Activated T-cell treated with anti-CD3 and anti-CD28 coated beads, Interleukin-2, amount 50 U/mL, for 24 hours (primary cell): ENCODE data around the gene CDYL.
"Not testable (repeated sequence)": the region's sequence is repeated elsewhere in the genome, so short reads cannot be mapped to it uniquely, and the experiment has no call there.

Source experiments
- DNase-seq: peaks from one replicate; pipeline ENCODE4 v3.0.0-alpha.2; 2020
- H3K27ac Mint-ChIP-seq: 2 replicates; pipeline ENCODE4 v1.8.0; 2020; ENCODE audit warnings: mild to moderate bottlenecking, mixed read lengths
- H3K27me3 Mint-ChIP-seq: 2 replicates; pipeline ENCODE4 v1.8.0; 2020; ENCODE audit warnings: mixed read lengths
- H3K36me3 Mint-ChIP-seq: 2 replicates; pipeline ENCODE4 v1.8.0; 2020; ENCODE audit warnings: low read depth, mixed read lengths
- H3K4me1 Mint-ChIP-seq: 2 replicates; pipeline ENCODE4 v1.8.0; 2020; ENCODE audit warnings: low read depth, mixed read lengths
- H3K4me3 Mint-ChIP-seq: 2 replicates; pipeline ENCODE4 v1.8.0; 2020; ENCODE audit warnings: mild to moderate bottlenecking, moderate library complexity, mixed read lengths
- H3K9me3 Mint-ChIP-seq: 2 replicates; pipeline ENCODE4 v1.8.0; 2020; ENCODE audit warnings: mixed read lengths

CDYL gene

DNA sequence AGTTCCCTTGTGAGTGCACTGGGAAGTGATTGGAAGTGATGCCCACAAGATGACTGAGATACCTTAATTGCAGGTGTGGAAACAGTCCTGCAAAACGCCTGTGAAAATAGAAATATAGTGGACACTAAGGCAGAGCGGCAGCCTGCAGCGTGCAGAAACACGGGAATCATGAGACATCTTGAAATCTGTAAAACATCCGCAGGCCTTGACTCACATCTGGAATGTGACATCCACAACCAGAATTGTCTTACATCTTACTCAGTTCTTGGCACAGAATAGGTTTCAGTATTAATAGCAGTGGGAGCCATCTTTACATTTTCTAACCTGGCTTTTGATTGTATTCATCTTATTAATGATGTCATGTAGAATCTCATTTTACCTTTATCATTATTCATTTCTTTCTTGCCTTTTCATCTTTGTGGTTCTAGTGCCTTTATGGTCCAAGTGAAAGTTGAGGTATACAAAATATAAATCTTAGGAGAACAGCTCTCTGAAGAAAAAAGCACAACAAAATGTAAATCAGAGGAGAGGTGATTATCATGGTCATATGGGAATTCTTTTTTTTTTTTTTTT, 44.6 kb downstream of the CDYL start:
- DNase-seq = no peak
- peaks cover 29% of the 10 kb centered on the region for H3K36me3 Mint-ChIP-seq
- peaks cover 16% of the 10 kb centered on the region for H3K9me3 Mint-ChIP-seq
- H3K27ac Mint-ChIP-seq = peak overlapping the region; percentile 50
- H3K4me1 Mint-ChIP-seq = peaks cover 55% of the 10 kb centered on the region
- H3K4me3 Mint-ChIP-seq = no peak overlapping the region
- H3K27me3 Mint-ChIP-seq = no peaks in the 10 kb centered on the region

- no peaks in the 10 kb centered on the region for H3K27me3 Mint-ChIP-seq
- no peak for DNase-seq
- H3K4me1 Mint-ChIP-seq = peaks cover 48% of the 10 kb centered on the region
- no peak overlapping the region for H3K4me3 Mint-ChIP-seq
- peaks cover 28% of the 10 kb centered on the region for H3K9me3 Mint-ChIP-seq
- H3K27ac Mint-ChIP-seq = no peak overlapping the region
- peaks cover 39% of the 10 kb centered on the region for H3K36me3 Mint-ChIP-seq
Measured at GRCh38 chr6:4822476-4822875, 46.3 kb downstream of the CDYL start.

- H3K27ac Mint-ChIP-seq = no peak overlapping the region
- peaks cover 51% of the 10 kb centered on the region for H3K36me3 Mint-ChIP-seq
- H3K27me3 Mint-ChIP-seq = no peaks in the 10 kb centered on the region
- peaks cover 10% of the 10 kb centered on the region for H3K4me1 Mint-ChIP-seq
- no peak for DNase-seq
- H3K4me3 Mint-ChIP-seq = no peak overlapping the region
- peaks cover 33% of the 10 kb centered on the region for H3K9me3 Mint-ChIP-seq
Measured at GRCh38 chr6:4828187-4828698, 52.0 kb downstream of the CDYL start.

DNA sequence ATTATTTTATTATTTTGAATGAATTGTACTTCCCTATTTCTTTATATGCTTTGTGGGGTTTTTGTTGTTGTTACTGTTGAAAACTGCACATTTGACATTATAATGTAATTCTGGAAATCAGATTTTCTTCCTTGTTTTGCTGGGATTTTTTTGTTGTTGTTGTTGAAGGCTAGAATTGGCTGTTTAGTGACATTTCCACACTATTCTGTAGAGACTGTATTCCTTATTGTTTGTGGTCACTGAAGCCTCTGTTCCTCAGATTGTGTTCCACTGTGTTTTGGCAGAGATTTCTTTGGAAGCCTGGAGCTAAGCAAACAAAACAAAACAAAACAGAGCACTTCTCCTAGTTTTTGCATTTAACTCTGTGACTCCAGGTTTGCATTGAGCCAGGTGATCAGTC, 52.9 kb downstream of the CDYL start:
- no peak overlapping the region for H3K27ac Mint-ChIP-seq
- H3K27me3 Mint-ChIP-seq = no peaks in the 10 kb centered on the region
- H3K4me3 Mint-ChIP-seq = no peak overlapping the region
- peaks cover 30% of the 10 kb centered on the region for H3K9me3 Mint-ChIP-seq
- DNase-seq = no peak
- H3K36me3 Mint-ChIP-seq = peaks cover 43% of the 10 kb centered on the region
- H3K4me1 Mint-ChIP-seq = peaks cover 7% of the 10 kb centered on the region

DNA sequence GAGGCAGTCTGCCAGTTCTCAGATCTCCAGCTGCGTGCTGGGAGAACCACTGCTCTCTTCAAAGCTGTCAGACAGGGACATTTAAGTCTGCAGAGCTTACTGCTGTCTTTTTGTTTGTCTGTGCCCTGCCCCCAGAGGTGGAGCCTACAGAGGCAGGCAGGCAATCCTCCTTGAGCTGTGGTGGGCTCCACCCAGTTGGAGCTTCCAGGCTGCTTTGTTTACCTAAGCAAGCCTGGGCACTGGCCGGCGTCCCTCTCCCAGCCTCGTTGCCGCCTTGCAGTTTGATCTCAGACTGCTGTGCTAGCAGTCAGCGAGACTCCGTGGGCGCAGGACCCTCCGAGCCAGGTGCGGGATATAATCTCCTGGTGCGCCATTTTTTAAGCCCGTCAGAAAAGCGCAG, 59.3 kb downstream of the CDYL start:
- DNase-seq, H3K4me3 Mint-ChIP-seq, H3K27me3 Mint-ChIP-seq, H3K27ac Mint-ChIP-seq: not testable (repeated sequence)
- Mint-ChIP-seq H3K36me3 (peaks cover 56% of the 10 kb centered on the region), H3K4me1 (peaks cover 15% of the 10 kb centered on the region), H3K9me3 (peaks cover 30% of the 10 kb centered on the region)

GRCh38 chr6:4840169-4840568, 64.0 kb downstream of the CDYL start:
- H3K27me3 Mint-ChIP-seq = no peaks in the 10 kb centered on the region
- no peak overlapping the region for H3K27ac Mint-ChIP-seq
- H3K36me3 Mint-ChIP-seq = peaks cover 80% of the 10 kb centered on the region
- H3K9me3 Mint-ChIP-seq = peaks cover 62% of the 10 kb centered on the region
- H3K4me1 Mint-ChIP-seq = peaks cover 45% of the 10 kb centered on the region
- no peak for DNase-seq
- no peak overlapping the region for H3K4me3 Mint-ChIP-seq

DNA sequence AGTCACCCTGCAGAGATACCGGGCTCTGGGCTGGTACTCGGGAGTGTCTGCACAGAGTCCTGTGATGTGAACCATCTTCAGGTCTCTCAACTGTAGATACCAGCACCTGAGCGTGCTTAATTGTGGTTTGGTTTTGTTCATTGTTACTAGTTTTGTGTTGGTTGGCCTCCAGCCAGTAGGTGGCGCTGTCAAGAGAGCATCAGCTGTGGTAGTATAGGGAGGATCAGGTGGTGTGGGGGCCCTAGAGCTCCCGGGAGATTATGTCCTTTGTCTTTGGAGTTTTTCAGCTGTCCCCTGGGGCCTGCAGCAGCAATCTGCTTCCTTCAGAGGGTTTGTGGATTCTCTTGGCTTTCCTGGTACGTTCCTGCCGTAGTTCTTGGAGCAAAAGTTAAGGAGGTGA, 67.9 kb downstream of the CDYL start:
- Mint-ChIP-seq H3K36me3 (peaks cover 51% of the 10 kb centered on the region), H3K4me3 (no peak overlapping the region), H3K27me3 (no peaks in the 10 kb centered on the region), H3K27ac (no peak overlapping the region), H3K4me1 (peaks cover 67% of the 10 kb centered on the region), H3K9me3 (peaks cover 47% of the 10 kb centered on the region)
- no peak for DNase-seq

DNA sequence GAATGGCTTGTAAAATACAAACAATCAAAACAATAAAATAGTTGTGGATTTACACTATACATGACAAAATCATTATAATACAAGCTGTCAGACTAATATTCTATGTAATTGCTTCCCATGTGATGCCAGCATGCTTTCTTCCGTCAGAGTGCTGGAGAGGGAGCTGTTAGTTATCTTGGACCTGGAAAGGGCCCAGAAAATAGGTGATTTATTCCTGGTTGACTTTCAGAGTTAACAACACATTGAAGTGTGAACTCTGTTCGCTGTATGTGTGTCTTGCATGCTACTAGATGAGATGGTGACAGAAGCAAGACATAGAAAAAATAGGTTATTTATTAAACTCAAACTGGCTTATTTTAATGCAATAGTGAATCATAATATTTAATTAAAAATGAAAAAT, 70.2 kb downstream of the CDYL start:
- H3K27ac Mint-ChIP-seq = no peak overlapping the region
- no peaks in the 10 kb centered on the region for H3K27me3 Mint-ChIP-seq
- peaks cover 64% of the 10 kb centered on the region for H3K4me1 Mint-ChIP-seq
- peaks cover 26% of the 10 kb centered on the region for H3K9me3 Mint-ChIP-seq
- DNase-seq = no peak
- H3K4me3 Mint-ChIP-seq = no peak overlapping the region
- H3K36me3 Mint-ChIP-seq = peaks cover 28% of the 10 kb centered on the region

DNA sequence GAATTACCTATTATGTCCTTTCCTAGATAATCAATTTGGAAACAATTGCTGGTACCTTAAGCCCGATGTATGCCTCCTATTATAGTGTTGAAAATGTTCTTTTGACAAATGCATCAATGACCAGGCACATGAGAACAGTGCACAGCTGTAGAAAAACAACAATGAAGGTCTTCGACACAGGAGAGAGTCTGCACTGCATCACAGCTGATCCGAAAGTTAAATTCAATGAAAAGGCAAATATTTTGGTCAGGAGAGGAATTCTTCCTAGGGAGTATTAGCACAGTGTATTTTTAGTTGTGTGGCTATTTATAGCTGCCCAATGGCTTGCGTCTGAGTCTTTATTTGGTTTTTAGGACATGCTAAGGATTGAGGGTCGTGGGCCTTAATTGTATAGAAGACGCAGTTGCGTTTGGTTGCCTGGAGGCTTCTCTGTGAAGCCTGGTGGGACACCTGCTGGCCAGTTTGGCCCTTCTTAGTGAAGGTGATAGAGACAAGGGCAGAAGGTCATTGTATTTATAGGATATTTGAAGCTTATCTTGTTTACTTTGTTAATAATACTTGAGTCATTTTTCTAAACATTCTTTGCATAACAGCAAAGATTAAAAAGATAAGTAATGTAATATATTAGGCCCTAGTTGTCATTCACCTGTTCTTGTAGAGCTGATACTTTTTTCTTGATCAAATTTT, 72.3 kb downstream of the CDYL start:
- Mint-ChIP-seq H3K4me3 (no peak overlapping the region), H3K36me3 (peaks cover 18% of the 10 kb centered on the region), H3K4me1 (peaks cover 67% of the 10 kb centered on the region), H3K27me3 (no peaks in the 10 kb centered on the region), H3K27ac (no peak overlapping the region), H3K9me3 (peaks cover 12% of the 10 kb centered on the region)
- no peak for DNase-seq

- Mint-ChIP-seq H3K27me3 (no peaks in the 10 kb centered on the region), H3K4me1 (peaks cover 67% of the 10 kb centered on the region), H3K27ac (no peak overlapping the region), H3K36me3 (peaks cover 16% of the 10 kb centered on the region), H3K4me3 (no peak overlapping the region), H3K9me3 (peaks cover 3% of the 10 kb centered on the region)
- no peak for DNase-seq
Measured at GRCh38 chr6:4849226-4850022, 73.2 kb downstream of the CDYL start.

DNA sequence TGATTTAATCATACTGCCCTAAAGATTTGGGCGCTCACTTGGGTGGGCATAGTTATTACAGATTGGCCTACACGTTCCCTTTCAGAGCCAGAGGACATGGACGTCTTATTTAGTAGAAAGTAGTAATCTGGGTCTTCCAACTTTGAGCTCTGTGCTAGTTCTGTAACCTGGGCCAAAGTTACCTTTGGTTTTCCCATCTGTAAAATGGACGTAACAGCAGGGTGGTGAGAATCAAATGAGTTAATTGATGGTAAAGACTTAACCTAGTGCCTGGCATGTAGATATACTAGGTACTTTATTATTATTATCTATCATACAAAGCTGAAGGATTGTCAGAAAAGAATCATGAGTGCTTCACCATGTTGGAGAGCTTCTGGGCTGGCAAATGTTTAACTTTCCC, 74.8 kb downstream of the CDYL start:
- no peaks in the 10 kb centered on the region for H3K9me3 Mint-ChIP-seq

DNA sequence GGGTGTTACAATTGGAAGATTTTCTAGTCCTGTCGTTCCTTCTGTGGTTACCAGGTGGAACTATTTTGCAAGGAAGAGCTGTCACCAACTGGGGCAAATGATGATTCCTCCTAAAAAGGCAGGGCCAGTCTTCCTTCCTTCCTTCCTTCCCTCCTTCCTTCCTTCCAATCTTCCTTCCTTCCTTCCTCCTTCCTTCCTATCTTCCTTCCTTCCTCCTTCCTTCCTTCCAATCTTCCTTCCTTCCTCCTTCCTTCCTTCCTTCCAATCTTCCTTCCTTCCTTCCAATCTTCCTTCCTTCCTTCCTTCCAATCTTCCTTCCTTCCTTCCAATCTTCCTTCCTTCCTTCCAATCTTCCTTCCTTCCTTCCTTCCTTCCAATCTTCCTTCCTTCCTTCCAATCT, 76.0 kb downstream of the CDYL start:
- H3K4me1 Mint-ChIP-seq = peaks cover 81% of the 10 kb centered on the region
- H3K27me3 Mint-ChIP-seq, H3K27ac Mint-ChIP-seq, DNase-seq, H3K9me3 Mint-ChIP-seq, H3K4me3 Mint-ChIP-seq: not testable (repeated sequence)
- peaks cover 23% of the 10 kb centered on the region for H3K36me3 Mint-ChIP-seq

More for the DNA sequence above, 74.8 kb downstream of the CDYL start:
- Mint-ChIP-seq H3K27me3 (no peaks in the 10 kb centered on the region), H3K4me1 (peaks cover 74% of the 10 kb centered on the region), H3K4me3 (no peak overlapping the region), H3K36me3 (peaks cover 19% of the 10 kb centered on the region), H3K27ac (no peak overlapping the region)
- no peak for DNase-seq

DNA sequence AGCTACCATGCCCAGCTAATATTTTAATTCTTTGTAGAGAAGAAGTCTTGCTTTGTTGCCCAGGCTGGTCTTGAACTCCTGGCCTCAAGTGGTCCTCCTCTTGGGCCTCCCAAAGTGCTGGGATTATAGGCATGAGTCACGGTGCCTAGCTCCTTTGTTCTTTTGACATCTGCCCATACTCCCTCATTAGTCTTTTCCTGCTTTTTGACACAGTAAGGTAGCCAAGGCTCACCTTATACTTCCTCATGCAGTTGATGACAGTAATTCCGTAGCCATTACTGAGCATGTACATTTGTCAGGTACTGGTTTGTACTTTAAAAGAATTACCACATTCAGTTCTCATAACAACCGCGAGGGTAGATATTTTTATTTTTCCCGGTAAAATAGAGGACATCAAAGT, 76.7 kb downstream of the CDYL start:
- Mint-ChIP-seq H3K36me3 (peaks cover 26% of the 10 kb centered on the region), H3K9me3 (no peaks in the 10 kb centered on the region), H3K27ac (no peak overlapping the region), H3K4me1 (peaks cover 81% of the 10 kb centered on the region), H3K27me3 (no peaks in the 10 kb centered on the region), H3K4me3 (no peak overlapping the region)
- no peak for DNase-seq

- H3K27ac Mint-ChIP-seq = no peak overlapping the region
- H3K4me3 Mint-ChIP-seq = no peak overlapping the region
- H3K4me1 Mint-ChIP-seq = peaks cover 80% of the 10 kb centered on the region
- peaks cover 30% of the 10 kb centered on the region for H3K36me3 Mint-ChIP-seq
- H3K27me3 Mint-ChIP-seq = no peaks in the 10 kb centered on the region
- no peak for DNase-seq
- H3K9me3 Mint-ChIP-seq = no peaks in the 10 kb centered on the region
Measured at GRCh38 chr6:4853349-4853748, 77.1 kb downstream of the CDYL start.
